Neural progenitor cell (in vitro differentiated cells): ENCODE measurements around the gene OPCML.

Source experiments
- CTCF ChIP-seq: fragments of 200-600 bp; sonication (generic); IDR thresholded peaks from 2 replicates; pipeline ENCODE4 v1.5.1; 2017; ENCODE audit warnings: antibody characterized with exemption, mild to moderate bottlenecking
- EZH2 ChIP-seq: fragments of 200-600 bp; sonication (generic); IDR thresholded peaks from 2 replicates; pipeline ENCODE4 v1.6.1; 2017; ENCODE audit warnings: antibody characterized with exemption, mild to moderate bottlenecking, moderate library complexity
- EZH2phosphoT487 ChIP-seq: fragments of 200-600 bp; sonication (generic); IDR thresholded peaks from 2 replicates; pipeline ENCODE4 v1.6.1; 2017; ENCODE audit warnings: antibody characterized with exemption

DNA sequence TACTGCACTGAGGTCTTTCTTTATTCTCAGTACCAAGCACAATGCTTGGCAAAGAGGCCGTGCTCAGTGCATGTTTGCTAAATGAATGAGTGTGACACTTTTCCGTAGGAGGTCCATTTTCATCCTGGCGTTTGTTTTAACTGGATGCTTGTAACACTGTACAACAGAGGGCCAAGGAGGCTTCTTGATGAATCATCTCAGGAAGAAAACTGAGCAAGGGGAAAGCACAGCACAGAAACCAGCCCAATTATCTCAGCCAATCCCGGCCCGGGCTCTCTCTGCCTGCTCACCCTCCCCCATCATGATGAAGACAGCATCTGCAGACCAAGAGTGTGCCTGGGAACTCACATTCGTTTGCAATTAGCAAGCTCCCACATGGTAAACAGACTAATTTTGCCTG, 570.3 kb downstream of the OPCML start:
- TF ChIP-seq CTCF: no peak
- no peak for TF ChIP-seq EZH2
- TF ChIP-seq EZH2phosphoT487: no peak
